Activated naive CD8-positive, alpha-beta T cell treated with anti-CD3 and anti-CD28 coated beads for 36 hours (primary cell): ENCODE results near the gene DLL4. TPM values are rescaled to one million over a fixed set of nuclear protein-coding genes. Genes with fewer than 3 reads are reported as not detected.

ENCODE experiments used
- DNase-seq: peaks from one replicate; pipeline ENCODE4 v3.0.0; 2021
- H3K27ac Mint-ChIP-seq: one replicate; pipeline ENCODE4 v1.8.0; 2022; ENCODE audit warnings: mild to moderate bottlenecking, moderate library complexity, mixed read lengths
- H3K27me3 Mint-ChIP-seq: one replicate; pipeline ENCODE4 v1.8.0; 2022; ENCODE audit warnings: mild to moderate bottlenecking, mixed read lengths
- H3K36me3 Mint-ChIP-seq: one replicate; pipeline ENCODE4 v1.8.0; 2021; ENCODE audit warnings: mild to moderate bottlenecking, mixed read lengths
- H3K4me1 Mint-ChIP-seq: one replicate; pipeline ENCODE4 v1.8.0; 2021; ENCODE audit warnings: mixed read lengths
- H3K4me3 Mint-ChIP-seq: one replicate; pipeline ENCODE4 v1.8.0; 2022; ENCODE audit warnings: mild to moderate bottlenecking, moderate library complexity, mixed read lengths
- H3K9me3 Mint-ChIP-seq: one replicate; pipeline ENCODE4 v1.8.0; 2022; ENCODE audit warnings: mixed read lengths
- total RNA-seq, 2 experiments: library from RNA; stranded (reverse); gene quantifications; one replicate each; pipeline ENCODE4 v1.2.3, GENCODE V29; 2021

DLL4 gene
- total RNA-seq, 2 experiments from 2014 or later, result not detected

DNA sequence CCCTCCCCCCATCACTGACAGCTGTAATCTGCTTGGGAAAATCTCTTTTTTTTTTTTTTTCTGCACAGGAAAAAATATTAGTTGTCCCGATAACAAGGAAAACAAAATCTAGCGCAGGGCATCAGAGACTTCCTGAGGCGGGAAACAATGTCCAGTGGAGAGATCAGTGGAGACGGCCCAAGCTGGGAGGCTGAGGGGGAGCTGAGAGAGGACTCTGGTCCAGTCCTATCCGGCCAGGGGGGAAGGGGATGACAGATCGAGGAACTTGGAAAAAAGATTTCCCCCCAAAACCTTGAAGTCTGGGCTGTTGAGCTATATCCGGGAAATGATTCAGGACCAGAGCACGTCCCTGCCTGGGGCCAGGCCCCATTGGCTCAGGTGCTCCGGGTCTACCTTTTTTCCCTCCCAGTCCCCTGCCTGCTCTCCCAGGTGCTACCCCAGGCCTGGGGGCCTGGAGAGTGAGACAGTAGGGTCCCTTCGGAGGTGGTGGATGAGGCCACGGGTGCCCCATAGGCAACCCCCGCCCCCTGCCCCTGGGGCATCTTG lies 14.0 kb upstream of the DLL4 start:
- H3K9me3 Mint-ChIP-seq, result no peaks in the 10 kb centered on the region
- DNase-seq, result no peak
- H3K27ac Mint-ChIP-seq, result no peak overlapping the region

DNA sequence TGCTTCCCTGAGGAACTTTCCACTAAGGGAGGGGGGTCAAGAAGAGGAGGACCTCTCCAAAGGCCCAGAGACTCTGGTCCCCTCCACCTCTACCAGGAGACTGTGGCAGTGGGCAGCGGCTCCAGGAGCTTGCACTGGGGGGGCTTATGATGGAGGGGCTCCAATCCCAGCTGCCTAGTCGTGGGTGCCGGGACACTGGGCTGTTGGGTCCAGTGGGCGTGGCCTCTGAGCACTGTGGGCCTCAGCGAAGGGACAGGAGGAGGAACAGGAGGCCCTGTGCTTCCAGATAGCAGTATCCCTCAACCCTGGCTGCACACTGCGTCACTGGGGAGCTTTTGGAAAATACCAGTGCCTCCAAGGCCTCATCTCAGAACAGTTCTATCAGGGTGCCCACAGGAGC lies 13.5 kb upstream of the DLL4 start:
- no peak for DNase-seq
- Mint-ChIP-seq H3K4me3 (no peak overlapping the region), H3K36me3 (no peaks in the 10 kb centered on the region), H3K4me1 (peaks cover 1% of the 10 kb centered on the region), H3K27ac (no peak overlapping the region), H3K27me3 (no peaks in the 10 kb centered on the region), H3K9me3 (no peaks in the 10 kb centered on the region)

More for the DNA sequence above, 14.0 kb upstream of the DLL4 start:
- no peak overlapping the region for H3K4me3 Mint-ChIP-seq
- no peaks in the 10 kb centered on the region for H3K27me3 Mint-ChIP-seq
- peaks cover 2% of the 10 kb centered on the region for H3K4me1 Mint-ChIP-seq
- no peaks in the 10 kb centered on the region for H3K36me3 Mint-ChIP-seq

DNA sequence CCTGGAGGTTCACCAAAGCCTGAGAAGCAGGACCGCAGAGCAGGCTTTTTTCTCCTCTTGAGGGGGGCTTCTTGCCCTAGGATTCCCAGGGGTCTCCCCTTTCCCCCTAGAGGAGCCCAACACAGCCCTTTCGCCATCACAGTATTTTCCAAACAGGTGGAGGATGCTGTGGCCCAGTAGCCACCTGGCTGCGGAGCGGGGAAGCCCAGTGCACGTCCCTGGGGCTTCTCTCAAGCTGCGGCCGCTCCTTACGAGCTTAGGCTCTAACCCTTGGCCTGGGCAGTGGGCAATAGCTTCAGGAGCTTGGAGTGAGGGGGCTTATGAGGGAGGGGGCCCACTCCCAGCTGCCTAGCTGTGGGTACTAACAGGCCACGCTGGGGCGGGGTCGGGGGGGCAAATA lies 11.6 kb upstream of the DLL4 start:
- Mint-ChIP-seq H3K4me3 (no peak overlapping the region), H3K9me3 (no peaks in the 10 kb centered on the region), H3K27me3 (no peaks in the 10 kb centered on the region), H3K27ac (no peak overlapping the region), H3K4me1 (no peaks in the 10 kb centered on the region), H3K36me3 (no peaks in the 10 kb centered on the region)
- DNase-seq, result no peak

DNA sequence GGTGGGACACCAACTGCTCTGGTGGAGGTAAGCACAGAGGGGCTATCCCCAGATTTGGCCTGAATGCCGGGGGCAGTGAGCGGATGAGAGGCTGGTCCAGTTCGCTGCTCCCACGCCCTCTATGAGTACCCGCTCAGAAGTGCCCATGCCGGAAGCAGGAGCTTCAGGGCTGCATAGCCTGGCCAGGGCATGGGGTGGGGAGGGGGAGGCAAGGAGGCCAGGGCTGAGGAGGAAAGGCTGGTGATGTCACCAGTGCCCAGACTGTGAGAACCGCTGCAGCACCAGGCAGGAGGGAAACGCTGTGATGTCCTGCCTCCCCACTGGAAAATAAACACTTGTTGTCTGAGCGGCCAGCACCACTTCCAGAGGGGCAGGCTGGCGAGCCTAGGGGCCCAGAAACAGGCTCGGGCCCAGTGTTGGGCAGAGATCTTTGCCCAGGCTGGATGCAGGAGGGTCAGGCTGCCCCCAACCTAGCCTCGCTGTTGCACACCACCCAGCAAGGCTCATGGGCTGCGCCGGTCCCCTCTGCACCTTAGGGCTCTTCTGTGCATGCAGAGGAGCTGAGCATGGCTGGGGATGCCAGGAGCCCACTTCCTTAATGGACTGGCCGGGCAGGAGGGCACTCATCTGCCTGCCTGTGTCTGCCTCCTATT lies 10.9 kb upstream of the DLL4 start:
- Mint-ChIP-seq H3K4me3 (no peak overlapping the region), H3K27ac (no peak overlapping the region), H3K36me3 (no peaks in the 10 kb centered on the region), H3K9me3 (no peaks in the 10 kb centered on the region), H3K27me3 (no peaks in the 10 kb centered on the region), H3K4me1 (no peaks in the 10 kb centered on the region)
- DNase-seq, result no peak

DNA sequence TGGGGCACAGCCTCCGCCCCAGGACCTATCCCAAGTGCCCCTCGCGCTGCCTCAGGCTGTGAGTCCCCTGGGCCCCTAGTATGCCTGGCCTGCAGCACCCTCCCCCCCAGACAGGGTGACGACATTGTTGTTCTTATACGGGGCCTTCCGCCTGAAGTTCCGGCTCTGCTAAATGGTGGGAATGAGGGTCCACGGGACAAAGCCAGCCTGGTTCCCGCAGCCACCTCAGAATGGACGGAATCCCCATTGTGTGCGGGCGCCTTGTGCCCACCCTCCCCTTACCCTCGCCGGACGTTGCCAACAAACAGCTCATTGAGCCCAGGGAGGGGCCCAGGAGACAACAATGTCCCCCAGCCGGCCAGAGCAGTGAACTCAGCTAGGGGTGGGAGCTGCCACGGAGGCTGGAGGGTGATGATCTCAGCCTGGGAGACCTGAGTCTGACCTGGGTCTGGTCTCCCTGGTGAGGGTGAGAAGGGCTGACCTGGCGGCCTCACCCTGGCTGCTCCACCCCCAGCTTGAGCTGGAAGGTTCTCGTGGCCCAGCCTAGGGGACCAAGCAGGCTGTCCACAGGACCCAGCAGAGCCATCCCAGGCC lies 10.2 kb upstream of the DLL4 start:
- Mint-ChIP-seq H3K9me3 (no peaks in the 10 kb centered on the region), H3K27ac (no peak overlapping the region), H3K4me3 (no peak overlapping the region), H3K27me3 (no peaks in the 10 kb centered on the region), H3K4me1 (no peaks in the 10 kb centered on the region), H3K36me3 (no peaks in the 10 kb centered on the region)
- no peak for DNase-seq

DNA sequence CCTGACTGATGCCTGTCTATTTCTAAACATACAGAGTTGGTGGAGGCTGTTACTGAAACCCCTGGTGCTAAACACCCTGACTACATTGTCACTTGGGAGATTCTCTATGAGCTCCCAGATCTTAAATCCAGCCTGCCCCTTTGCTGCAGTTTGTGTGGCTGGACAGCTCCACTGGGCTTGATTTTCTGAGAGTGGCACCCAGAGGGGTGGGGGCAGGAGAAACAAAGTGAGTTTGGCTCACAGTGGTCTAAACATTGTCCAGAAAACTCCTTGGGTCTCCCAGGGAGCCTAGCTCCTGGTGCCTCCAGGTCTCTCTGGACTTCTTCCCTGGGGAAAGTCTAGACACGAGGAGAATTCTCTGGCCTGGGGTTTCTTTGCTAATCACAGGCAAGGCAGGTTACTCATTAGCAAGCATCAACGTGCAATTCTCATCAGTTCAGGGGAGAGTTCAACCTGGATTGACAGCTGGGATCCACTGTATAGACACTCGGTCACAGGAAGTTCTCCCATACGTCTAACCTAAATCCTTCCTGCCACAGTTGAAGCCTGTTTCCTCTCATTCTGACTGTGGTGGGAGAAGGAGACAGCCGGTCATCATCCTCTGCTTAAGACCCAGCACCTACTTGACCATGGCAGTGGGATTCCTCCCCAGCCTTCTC lies 7.1 kb upstream of the DLL4 start:
- no peak for DNase-seq
- H3K9me3 Mint-ChIP-seq, result no peaks in the 10 kb centered on the region
- H3K27ac Mint-ChIP-seq, result no peak overlapping the region
- H3K4me3 Mint-ChIP-seq, result no peak overlapping the region
- peaks cover 9% of the 10 kb centered on the region for H3K4me1 Mint-ChIP-seq
- peaks cover 30% of the 10 kb centered on the region for H3K27me3 Mint-ChIP-seq
- H3K36me3 Mint-ChIP-seq, result no peaks in the 10 kb centered on the region

DNA sequence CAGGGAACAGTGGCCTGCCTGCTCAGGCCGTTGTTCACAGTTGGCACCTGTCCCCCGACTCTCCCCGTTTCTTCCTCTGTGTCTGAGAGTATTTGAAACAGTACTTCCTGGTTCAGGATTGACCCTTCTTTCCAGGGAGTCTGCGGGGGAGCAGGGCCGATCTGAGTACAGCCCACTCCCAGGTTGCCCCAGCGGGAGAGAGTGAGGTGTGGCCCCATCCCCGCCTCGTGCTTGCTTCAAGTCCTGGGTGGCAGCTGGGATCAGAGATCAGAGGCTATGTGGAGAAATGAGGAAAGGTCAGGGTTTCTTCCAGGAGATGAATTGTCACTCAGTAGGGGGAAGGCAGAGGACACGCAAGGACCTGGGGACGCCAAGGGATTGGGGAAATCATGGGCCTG lies 6.5 kb upstream of the DLL4 start:
- Mint-ChIP-seq H3K36me3 (no peaks in the 10 kb centered on the region), H3K4me1 (peaks cover 12% of the 10 kb centered on the region), H3K27me3 (peaks cover 35% of the 10 kb centered on the region), H3K27ac (no peak overlapping the region), H3K9me3 (no peaks in the 10 kb centered on the region), H3K4me3 (no peak overlapping the region)
- DNase-seq, result no peak

DNA sequence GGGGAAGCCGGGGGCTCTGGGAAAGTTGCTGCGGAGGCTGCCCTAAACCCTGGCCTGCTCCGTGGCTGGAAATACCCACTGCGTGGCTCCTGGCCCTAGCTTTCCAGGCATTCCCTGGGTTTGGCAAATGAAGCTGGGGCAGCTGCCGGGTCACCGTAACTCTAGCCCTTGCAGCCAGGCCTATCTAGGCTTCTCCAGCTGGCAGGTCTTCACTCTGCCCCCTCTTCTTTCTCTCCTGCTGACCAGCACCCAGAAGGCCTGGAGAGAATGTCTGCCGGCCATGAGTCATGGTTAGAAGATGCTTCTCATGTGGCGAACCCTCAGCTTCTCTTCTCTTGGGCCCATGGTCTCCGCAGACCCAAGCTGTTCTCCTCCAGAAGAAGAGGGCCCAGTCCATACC lies 5.6 kb upstream of the DLL4 start:
- no peaks in the 10 kb centered on the region for H3K36me3 Mint-ChIP-seq
- DNase-seq, result no peak
- no peak overlapping the region for H3K4me3 Mint-ChIP-seq
- no peak overlapping the region for H3K27ac Mint-ChIP-seq
- peaks cover 43% of the 10 kb centered on the region for H3K27me3 Mint-ChIP-seq
- no peaks in the 10 kb centered on the region for H3K9me3 Mint-ChIP-seq
- peaks cover 13% of the 10 kb centered on the region for H3K4me1 Mint-ChIP-seq

DNA sequence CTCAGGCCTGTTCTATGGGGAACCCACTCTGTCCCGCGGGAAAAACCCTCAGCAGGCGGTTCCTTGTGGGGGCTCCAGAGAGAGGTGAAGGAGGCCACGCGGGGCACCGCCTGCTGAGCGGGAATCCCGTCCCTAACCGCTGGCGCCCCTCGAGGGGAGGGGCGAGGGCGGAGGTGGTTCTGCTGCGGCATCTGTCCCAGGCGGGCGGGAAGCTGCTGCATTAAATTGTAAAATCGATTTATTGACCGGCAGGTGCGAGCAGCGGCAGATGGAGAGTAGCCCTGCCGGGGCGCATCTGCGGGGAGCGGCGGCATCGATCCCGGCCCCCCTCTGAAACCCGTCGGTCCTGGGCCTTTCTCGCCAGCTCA lies 3.7 kb upstream of the DLL4 start:
- Mint-ChIP-seq H3K4me3 (no peak overlapping the region), H3K36me3 (no peaks in the 10 kb centered on the region), H3K27ac (no peak overlapping the region), H3K4me1 (peaks cover 23% of the 10 kb centered on the region), H3K27me3 (peaks cover 62% of the 10 kb centered on the region), H3K9me3 (no peaks in the 10 kb centered on the region)
- no peak for DNase-seq

DNA sequence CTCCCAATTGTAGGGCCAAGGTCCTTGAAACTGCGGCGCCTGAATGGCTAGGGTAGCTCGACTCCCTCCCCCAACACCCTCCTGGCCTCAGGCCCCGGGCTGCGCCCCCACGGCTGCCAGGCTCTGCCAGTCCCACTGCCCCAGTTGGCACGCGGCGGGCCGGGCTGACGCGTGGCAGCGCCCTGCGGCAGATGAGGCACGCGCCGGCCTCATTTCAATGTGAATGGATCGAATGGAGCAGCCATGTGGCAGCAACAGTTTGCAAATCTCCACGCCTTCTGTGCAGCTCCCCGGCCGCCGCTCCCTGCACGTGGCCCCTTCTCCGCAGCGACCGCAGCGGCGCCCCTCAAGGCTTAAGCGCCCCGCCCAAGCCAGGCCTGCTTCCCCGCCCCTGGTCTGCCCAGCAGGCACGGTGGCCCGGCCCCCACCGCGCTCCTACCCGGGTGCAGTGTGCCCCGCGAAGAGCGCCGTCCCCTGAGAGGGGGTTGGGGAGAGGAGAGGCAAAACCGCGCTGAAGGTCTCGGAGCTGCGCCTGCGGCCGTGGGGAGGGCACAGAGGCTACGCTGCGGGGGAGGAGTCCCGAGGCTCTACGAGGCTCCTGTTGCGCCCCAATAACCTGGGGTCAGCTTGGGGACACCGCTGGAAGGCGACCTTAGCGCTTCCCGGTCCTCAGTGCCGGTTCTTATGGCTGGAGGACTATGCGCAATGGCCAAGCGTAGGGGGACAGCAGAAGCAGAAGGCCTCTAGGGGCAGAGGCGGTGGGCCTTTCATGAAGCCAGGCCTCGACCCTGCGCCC lies 3.1 kb upstream of the DLL4 start:
- Mint-ChIP-seq H3K27me3 (peaks cover 68% of the 10 kb centered on the region), H3K4me3 (no peak overlapping the region), H3K36me3 (no peaks in the 10 kb centered on the region), H3K4me1 (peaks cover 25% of the 10 kb centered on the region), H3K9me3 (no peaks in the 10 kb centered on the region), H3K27ac (no peak overlapping the region)
- DNase-seq, result peak; percentile 35

DNA sequence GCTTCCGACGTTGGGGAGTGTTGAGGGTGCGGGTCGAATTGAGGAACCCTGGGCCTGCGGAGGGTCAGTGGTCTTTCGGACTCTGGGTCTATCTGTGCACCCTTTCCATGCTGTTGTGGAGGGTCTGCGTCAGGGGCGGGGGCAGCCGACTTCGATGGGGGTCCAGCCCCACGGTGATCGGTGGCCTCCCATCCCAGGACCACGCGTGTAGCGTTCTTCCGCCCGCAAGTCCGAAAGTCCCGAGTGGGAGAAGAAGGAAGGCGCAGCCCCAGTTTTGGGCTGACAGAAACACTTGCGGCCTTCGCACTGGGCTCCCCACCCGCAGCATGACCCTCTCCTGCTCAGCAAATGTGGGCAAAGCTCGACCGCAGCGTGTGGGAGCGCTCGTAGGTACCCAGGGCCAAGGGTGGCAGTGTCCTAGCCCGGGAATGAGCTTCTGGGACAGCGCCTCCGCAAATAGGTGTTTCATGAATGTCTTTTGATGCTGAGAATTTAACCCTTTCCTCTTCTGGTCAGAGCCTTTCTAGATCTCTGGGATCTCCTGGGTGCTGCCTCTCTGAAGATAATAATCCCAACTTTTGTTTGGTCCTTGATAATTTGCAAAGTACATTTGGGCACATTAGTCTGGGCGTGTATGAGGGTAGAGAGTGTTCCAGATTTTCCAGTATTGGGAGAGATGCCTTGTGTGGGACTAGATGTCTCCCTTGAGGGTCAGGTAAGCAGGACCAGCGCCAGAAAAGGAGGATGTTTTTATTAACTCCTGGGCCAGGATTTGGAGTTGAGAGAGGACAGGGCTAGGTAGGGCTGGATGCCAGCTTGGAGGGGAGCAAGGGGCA lies 2.3 kb upstream of the DLL4 start:
- no peaks in the 10 kb centered on the region for H3K36me3 Mint-ChIP-seq
- H3K9me3 Mint-ChIP-seq, result no peaks in the 10 kb centered on the region
- peaks cover 30% of the 10 kb centered on the region for H3K4me1 Mint-ChIP-seq
- no peak for DNase-seq
- peak overlapping the region; percentile 1 for H3K4me3 Mint-ChIP-seq
- H3K27ac Mint-ChIP-seq, result no peak overlapping the region
- peaks cover 76% of the 10 kb centered on the region for H3K27me3 Mint-ChIP-seq

DNA sequence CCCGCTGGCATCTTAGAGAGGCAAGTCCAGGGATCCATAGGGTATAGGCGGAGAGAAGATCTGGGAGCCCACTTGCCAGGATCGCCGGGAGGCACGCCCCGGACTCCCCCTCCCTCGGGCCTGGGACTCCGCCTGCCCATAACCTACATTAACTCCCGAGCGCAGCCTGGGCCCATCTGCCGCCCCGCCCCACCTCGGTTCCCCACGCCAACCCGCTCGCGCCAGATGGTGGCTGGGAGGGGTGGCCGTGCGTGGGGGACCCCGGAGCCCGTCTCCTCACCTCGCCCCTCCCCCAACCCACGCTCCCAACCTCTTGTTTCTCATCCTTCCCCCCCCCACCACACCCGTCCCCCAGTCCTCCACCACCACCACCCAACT lies 1.7 kb upstream of the DLL4 start:
- H3K27ac Mint-ChIP-seq, result no peak overlapping the region
- peaks cover 31% of the 10 kb centered on the region for H3K4me1 Mint-ChIP-seq
- no peak for DNase-seq
- H3K4me3 Mint-ChIP-seq, result peak overlapping the region; percentile 1
- no peaks in the 10 kb centered on the region for H3K9me3 Mint-ChIP-seq
- H3K27me3 Mint-ChIP-seq, result peaks cover 82% of the 10 kb centered on the region
- H3K36me3 Mint-ChIP-seq, result no peaks in the 10 kb centered on the region

DNA sequence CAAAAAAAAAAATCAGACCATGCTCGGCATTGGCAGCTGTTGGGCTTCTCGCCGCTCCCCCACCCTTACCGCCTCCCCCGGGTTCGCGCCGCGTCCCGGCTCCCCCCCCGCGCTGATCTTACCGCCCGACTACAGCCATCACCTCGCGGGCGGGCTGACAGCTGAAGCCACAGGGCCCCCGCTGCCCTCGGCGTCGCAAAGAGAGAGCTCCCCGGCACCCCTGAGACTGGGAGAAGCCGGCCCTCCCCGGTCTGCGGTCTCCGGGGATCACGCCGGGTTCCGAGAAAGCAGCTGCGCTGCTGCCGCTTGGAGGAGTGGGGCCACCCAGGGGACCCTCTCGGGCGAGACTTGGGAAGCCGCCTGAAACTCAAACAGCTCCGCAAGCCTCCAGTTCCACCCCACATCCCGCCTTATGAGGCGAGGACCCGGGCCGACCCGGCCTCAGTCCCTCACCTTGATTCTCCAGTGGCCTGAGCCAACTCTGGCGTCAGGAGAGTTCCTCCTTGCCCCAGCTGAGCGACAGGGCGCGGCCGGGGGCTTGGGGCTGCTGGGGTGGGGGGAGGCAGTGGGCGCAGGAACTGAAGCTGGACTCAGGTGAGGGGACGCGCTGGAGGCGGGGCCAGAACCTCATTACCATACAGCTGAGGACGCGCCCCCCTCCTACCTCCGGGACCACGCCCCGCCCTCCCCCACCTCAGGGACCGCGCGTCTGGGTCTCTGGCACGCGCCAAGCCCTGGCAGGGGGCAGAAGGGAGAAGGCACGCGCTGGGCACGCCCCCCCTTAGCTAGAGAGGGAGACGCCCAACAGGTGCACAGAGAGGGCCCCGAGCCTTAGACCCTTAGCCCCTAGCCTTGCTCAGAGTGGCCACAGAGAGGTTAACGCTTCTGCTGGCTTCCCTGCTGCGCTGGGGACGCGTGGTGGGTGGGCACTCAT lies 1.0 kb upstream of the DLL4 start:
- peaks cover 31% of the 10 kb centered on the region for H3K4me1 Mint-ChIP-seq
- H3K27ac Mint-ChIP-seq, result no peak overlapping the region
- H3K27me3 Mint-ChIP-seq, result peaks cover 82% of the 10 kb centered on the region
- no peaks in the 10 kb centered on the region for H3K36me3 Mint-ChIP-seq
- DNase-seq, result peak; percentile 27
- no peaks in the 10 kb centered on the region for H3K9me3 Mint-ChIP-seq
- peak overlapping the region; percentile 61 for H3K4me3 Mint-ChIP-seq
